Activated CD4-positive, CD25-positive, alpha-beta regulatory T cell (primary cell): Measurements from ENCODE around the gene SPTBN5.

ENCODE experiments used
- DNase-seq, 4 experiments: peaks; one replicate each; lab custom pipeline; 2025; lab: John Stamatoyannopoulos, UW

SPTBN5 gene

GRCh38 chr15:41866263-41866703, 27.6 kb downstream of the SPTBN5 start:
- no peak for DNase-seq

- no peak for DNase-seq
Observed at GRCh38 chr15:41865490-41866055, 28.3 kb downstream of the SPTBN5 start.

- DNase-seq: no peak
Observed at GRCh38 chr15:41862515-41863116, 31.2 kb downstream of the SPTBN5 start.

- no peak for DNase-seq
Observed at GRCh38 chr15:41861736-41862356, 32.0 kb downstream of the SPTBN5 start.

GRCh38 chr15:41860049-41860828, 33.6 kb downstream of the SPTBN5 start:
- no peak for DNase-seq

GRCh38 chr15:41858756-41859155, 35.1 kb downstream of the SPTBN5 start:
- no peak for DNase-seq

- DNase-seq: no peak
Observed at GRCh38 chr15:41857316-41857715, 36.5 kb downstream of the SPTBN5 start.

- DNase-seq: no peak
Observed at GRCh38 chr15:41856716-41857115, 37.1 kb downstream of the SPTBN5 start.

GRCh38 chr15:41856262-41856661, 37.6 kb downstream of the SPTBN5 start:
- DNase-seq: no peak

- no peak for DNase-seq
Observed at GRCh38 chr15:41855261-41855961, 38.4 kb downstream of the SPTBN5 start.

GRCh38 chr15:41854443-41854842, 39.4 kb downstream of the SPTBN5 start:
- no peak for DNase-seq

- no peak for DNase-seq
Observed at GRCh38 chr15:41853831-41854230, 40.0 kb downstream of the SPTBN5 start.

GRCh38 chr15:41852736-41853590, 40.9 kb downstream of the SPTBN5 start:
- DNase-seq: no peak

- DNase-seq: no peak
Observed at GRCh38 chr15:41851755-41852370, 42.0 kb downstream of the SPTBN5 start.

- no peak for DNase-seq
Observed at GRCh38 chr15:41851167-41851523, 42.7 kb downstream of the SPTBN5 start.

GRCh38 chr15:41850482-41851166, 43.2 kb downstream of the SPTBN5 start:
- DNase-seq: no peak

GRCh38 chr15:41849861-41850260, 44.0 kb downstream of the SPTBN5 start:
- no peak for DNase-seq

- no peak for DNase-seq
Observed at GRCh38 chr15:41849204-41849603, 44.6 kb downstream of the SPTBN5 start.

GRCh38 chr15:41848631-41849030, 45.2 kb downstream of the SPTBN5 start:
- DNase-seq: no peak

- DNase-seq: no peak
Observed at GRCh38 chr15:41847981-41848380, 45.9 kb downstream of the SPTBN5 start.
